Peyer's patch (tissue), 4 donors: ENCODE results near the gene SLX1B.
"Not testable (repeated sequence)": the region's sequence is repeated elsewhere in the genome, so short reads cannot be mapped to it uniquely, and the experiment has no call there.

Experiments used
- CTCF ChIP-seq, 6 experiments: fragments of 450-650 bp in 4 of 6; fragments of 200-600 bp in 2 of 6; sonication (generic) in 1 of 6; IDR thresholded peaks; one replicate each; pipeline ENCODE4 v1.5.1; 2017 to 2019; ENCODE audit warnings: antibody characterized with exemption in 6 of 6, mild to moderate bottlenecking in 3 of 6, moderate library complexity in 1 of 6
- POLR2A ChIP-seq, 2 donors: fragments of 450-650 bp; IDR thresholded peaks; one replicate each; pipeline ENCODE4 v1.5.1; 2017; ENCODE audit warnings: antibody characterized with exemption in 2 of 2, mild to moderate bottlenecking in 2 of 2, moderate library complexity in 2 of 2

GRCh38 chr16:29482276-29482675 is 27.9 kb downstream of the SLX1B start:
- not testable (repeated sequence) for TF ChIP-seq CTCF, POLR2A (IDR thresholded peaks at IDR 0.05)
